GM23338 (cell line): ENCODE results near the gene MICALL2. TPM values are rescaled to one million over a fixed set of nuclear protein-coding genes. Genes with fewer than 3 reads are reported as not detected.

Source experiments
- ATAC-seq: fragments of 200-7000 bp; cut with Tn5 transposase; 3 replicates; pipeline ENCODE4 v1.9.1; 2020
- DNase-seq: peaks from one replicate; pipeline ENCODE4 v3.0.0-alpha.2; 2015; ENCODE audit warnings: low spot score
- H2AFZ ChIP-seq: fragments of 200-600 bp; sonication (generic); 2 replicates; pipeline ENCODE4 v1.8.0; 2016; ENCODE audit warnings: antibody characterized with exemption, mild to moderate bottlenecking, moderate library complexity
- H3F3A ChIP-seq: fragments of 200-600 bp; sonication (generic); replicated peaks from 2 replicates; pipeline ENCODE4 v1.8.0; 2017; ENCODE audit warnings: antibody characterized with exemption, mixed run types, low read depth
- H3K27ac ChIP-seq: fragments of 200-600 bp; sonication (generic); 2 replicates; pipeline ENCODE4 v1.6.1; 2016; ENCODE audit warnings: low read depth
- H3K27me3 ChIP-seq: fragments of 200-600 bp; sonication (generic); 2 replicates; pipeline ENCODE4 v1.8.0; 2016; ENCODE audit warnings: mild to moderate bottlenecking, mixed run types, moderate library complexity; ENCODE audit not compliant: insufficient read depth
- H3K36me3 ChIP-seq: fragments of 200-600 bp; sonication (generic); 2 replicates; pipeline ENCODE4 v1.8.0; 2016; ENCODE audit warnings: mild to moderate bottlenecking; ENCODE audit not compliant: insufficient read depth
- H3K4me1 ChIP-seq: fragments of 200-600 bp; sonication (generic); 2 replicates; pipeline ENCODE4 v1.8.0; 2016; ENCODE audit warnings: mild to moderate bottlenecking, moderate library complexity; ENCODE audit not compliant: insufficient read depth
- H3K4me2 ChIP-seq: fragments of 200-600 bp; sonication (generic); 2 replicates; pipeline ENCODE4 v1.7.1; 2017; ENCODE audit warnings: mixed run types
- H3K4me3 ChIP-seq: fragments of 200-600 bp; sonication (generic); 2 replicates; pipeline ENCODE4 v1.6.1; 2016; ENCODE audit warnings: mixed run types
- H3K79me2 ChIP-seq: fragments of 200-600 bp; sonication (generic); replicated peaks from 2 replicates; pipeline ENCODE4 v1.8.0; 2017; ENCODE audit warnings: mild to moderate bottlenecking; ENCODE audit not compliant: insufficient read depth
- H3K9me2 ChIP-seq: fragments of 200-600 bp; sonication (generic); 2 replicates; pipeline ENCODE4 v1.8.0; 2017; ENCODE audit not compliant: insufficient read depth
- H4K20me1 ChIP-seq: fragments of 200-600 bp; sonication (generic); replicated peaks from 2 replicates; pipeline ENCODE4 v1.8.0; 2017; ENCODE audit warnings: mild to moderate bottlenecking; ENCODE audit not compliant: insufficient read depth
- H3K27ac Mint-ChIP-seq: 2 replicates; pipeline ENCODE4 v1.8.0; 2020; ENCODE audit warnings: inconsistent platforms, mild to moderate bottlenecking, moderate library complexity, mixed read lengths
- H3K27me3 Mint-ChIP-seq: 3 replicates; pipeline ENCODE4 v1.8.0; 2022; ENCODE audit warnings: low read depth, mild to moderate bottlenecking, moderate library complexity, mixed read lengths, inconsistent platforms; ENCODE audit not compliant: insufficient read depth, poor library complexity
- H3K36me3 Mint-ChIP-seq: 3 replicates; pipeline ENCODE4 v1.8.0; 2021; ENCODE audit warnings: low read depth, mild to moderate bottlenecking, inconsistent platforms, moderate library complexity, mixed read lengths
- H3K4me1 Mint-ChIP-seq: 3 replicates; pipeline ENCODE4 v1.8.0; 2020; ENCODE audit warnings: mild to moderate bottlenecking, inconsistent platforms, mixed read lengths
- H3K4me3 Mint-ChIP-seq: 3 replicates; pipeline ENCODE4 v1.8.0; 2021; ENCODE audit warnings: moderate library complexity, mild to moderate bottlenecking, inconsistent platforms, mixed read lengths
- H3K9me3 Mint-ChIP-seq: 3 replicates; pipeline ENCODE4 v1.8.0; 2020; ENCODE audit warnings: moderate library complexity, mild to moderate bottlenecking, inconsistent platforms, mixed read lengths
- EZH2 ChIP-seq: fragments of 200-600 bp; sonication (generic); IDR thresholded peaks from one replicate; pipeline ENCODE4 v1.8.0; 2017; ENCODE audit warnings: antibody characterized with exemption, mild to moderate bottlenecking, low read depth; ENCODE audit not compliant: unreplicated experiment
- EZH2phosphoT487 ChIP-seq: fragments of 200-600 bp; sonication (generic); IDR thresholded peaks from one replicate; pipeline ENCODE4 v1.8.1; 2018; ENCODE audit warnings: antibody characterized with exemption; ENCODE audit not compliant: unreplicated experiment
- NANOG ChIP-seq: IDR thresholded peaks from 2 replicates; pipeline ENCODE4 v1.6.1; 2016; ENCODE audit warnings: antibody characterized with exemption, borderline replicate concordance
- POLR2AphosphoS5 ChIP-seq: IDR thresholded peaks from 2 replicates; pipeline ENCODE4 v1.6.1; 2016; ENCODE audit warnings: antibody characterized with exemption, low read depth
- STAT1 ChIP-seq: IDR thresholded peaks from one replicate; pipeline ENCODE4 v1.6.1; 2016; ENCODE audit warnings: antibody characterized with exemption; ENCODE audit not compliant: unreplicated experiment
- ZNF114 ChIP-seq: fragments of 250-450 bp; sonication (Bioruptor Pico); IDR thresholded peaks from 2 replicates; pipeline ENCODE4 v1.5.0; 2020; ENCODE audit warnings: mild to moderate bottlenecking, moderate library complexity
- ZNF331 ChIP-seq: fragments of 250-450 bp; sonication (Bioruptor Pico); IDR thresholded peaks from 2 replicates; pipeline ENCODE4 v1.5.0; 2020; ENCODE audit warnings: low read depth, mild to moderate bottlenecking, moderate library complexity
- polyA plus RNA-seq: library from polyadenylated mRNA; unstranded; fragments of >200 nt; fragmentation: Nextera tagmentation; extraction: Ambion mirVana; gene quantifications from 2 replicates; pipeline ENCODE4 v1.2.1, GENCODE V29; 2016
- total RNA-seq: library from RNA; depleted of rRNA; stranded (reverse); fragments of >200 nt; shearing (Covaris generic); gene quantifications from 2 replicates; pipeline ENCODE4 v1.2.3, GENCODE V29; 2014
- TF ChIP-seq, protein P1 (sequence below), 2 experiments: fragments of 200-600 bp in 1 of 2; sonication (generic) in 1 of 2; conservative IDR thresholded peaks; 2 replicates each; pipeline versions ENCODE4 v1.5.1 to v1.6.1; 2016 to 2017; ENCODE audit warnings: antibody characterized with exemption in 2 of 2, low read depth in 2 of 2, mild to moderate bottlenecking in 2 of 2, moderate library complexity in 1 of 2
- TF ChIP-seq, protein P2 (sequence below): IDR thresholded peaks from 2 replicates; pipeline ENCODE4 v1.6.1; 2016; ENCODE audit warnings: antibody characterized with exemption

Gene MICALL2
- total and polyA plus RNA-seq, 2 experiments from 2014 or later, result 7.0 to 13.0 TPM

DNA sequence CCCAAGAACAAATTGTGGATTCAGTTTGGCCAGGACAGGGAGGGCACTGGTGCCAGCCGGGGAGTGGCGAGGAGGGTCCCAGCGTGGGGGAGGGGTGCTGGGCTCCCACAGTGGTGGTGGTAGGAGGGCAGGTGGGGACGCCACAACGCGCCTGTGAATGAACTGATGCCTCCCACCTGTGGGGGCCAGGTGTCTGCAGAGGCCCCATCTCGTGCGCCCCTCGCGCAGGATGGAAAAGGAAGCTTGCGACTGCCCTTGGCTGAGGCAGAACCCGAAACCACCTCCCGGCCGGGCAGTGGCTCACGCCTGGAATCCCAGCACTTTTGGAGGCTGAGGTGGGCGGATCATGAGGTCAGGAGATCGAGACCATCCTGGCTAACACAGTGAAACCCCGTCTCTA is 72.0 kb downstream of the MICALL2 start (continued):
- TF ChIP-seq, protein P1, sequence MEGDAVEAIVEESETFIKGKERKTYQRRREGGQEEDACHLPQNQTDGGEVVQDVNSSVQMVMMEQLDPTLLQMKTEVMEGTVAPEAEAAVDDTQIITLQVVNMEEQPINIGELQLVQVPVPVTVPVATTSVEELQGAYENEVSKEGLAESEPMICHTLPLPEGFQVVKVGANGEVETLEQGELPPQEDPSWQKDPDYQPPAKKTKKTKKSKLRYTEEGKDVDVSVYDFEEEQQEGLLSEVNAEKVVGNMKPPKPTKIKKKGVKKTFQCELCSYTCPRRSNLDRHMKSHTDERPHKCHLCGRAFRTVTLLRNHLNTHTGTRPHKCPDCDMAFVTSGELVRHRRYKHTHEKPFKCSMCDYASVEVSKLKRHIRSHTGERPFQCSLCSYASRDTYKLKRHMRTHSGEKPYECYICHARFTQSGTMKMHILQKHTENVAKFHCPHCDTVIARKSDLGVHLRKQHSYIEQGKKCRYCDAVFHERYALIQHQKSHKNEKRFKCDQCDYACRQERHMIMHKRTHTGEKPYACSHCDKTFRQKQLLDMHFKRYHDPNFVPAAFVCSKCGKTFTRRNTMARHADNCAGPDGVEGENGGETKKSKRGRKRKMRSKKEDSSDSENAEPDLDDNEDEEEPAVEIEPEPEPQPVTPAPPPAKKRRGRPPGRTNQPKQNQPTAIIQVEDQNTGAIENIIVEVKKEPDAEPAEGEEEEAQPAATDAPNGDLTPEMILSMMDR (conservative IDR thresholded peaks at IDR 0.05; ENCODE audit: low read depth in 2 of 2), result no peak
- TF ChIP-seq, protein P2, sequence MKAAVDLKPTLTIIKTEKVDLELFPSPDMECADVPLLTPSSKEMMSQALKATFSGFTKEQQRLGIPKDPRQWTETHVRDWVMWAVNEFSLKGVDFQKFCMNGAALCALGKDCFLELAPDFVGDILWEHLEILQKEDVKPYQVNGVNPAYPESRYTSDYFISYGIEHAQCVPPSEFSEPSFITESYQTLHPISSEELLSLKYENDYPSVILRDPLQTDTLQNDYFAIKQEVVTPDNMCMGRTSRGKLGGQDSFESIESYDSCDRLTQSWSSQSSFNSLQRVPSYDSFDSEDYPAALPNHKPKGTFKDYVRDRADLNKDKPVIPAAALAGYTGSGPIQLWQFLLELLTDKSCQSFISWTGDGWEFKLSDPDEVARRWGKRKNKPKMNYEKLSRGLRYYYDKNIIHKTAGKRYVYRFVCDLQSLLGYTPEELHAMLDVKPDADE, result no peak
- TF ChIP-seq EZH2phosphoT487, result no peak

DNA sequence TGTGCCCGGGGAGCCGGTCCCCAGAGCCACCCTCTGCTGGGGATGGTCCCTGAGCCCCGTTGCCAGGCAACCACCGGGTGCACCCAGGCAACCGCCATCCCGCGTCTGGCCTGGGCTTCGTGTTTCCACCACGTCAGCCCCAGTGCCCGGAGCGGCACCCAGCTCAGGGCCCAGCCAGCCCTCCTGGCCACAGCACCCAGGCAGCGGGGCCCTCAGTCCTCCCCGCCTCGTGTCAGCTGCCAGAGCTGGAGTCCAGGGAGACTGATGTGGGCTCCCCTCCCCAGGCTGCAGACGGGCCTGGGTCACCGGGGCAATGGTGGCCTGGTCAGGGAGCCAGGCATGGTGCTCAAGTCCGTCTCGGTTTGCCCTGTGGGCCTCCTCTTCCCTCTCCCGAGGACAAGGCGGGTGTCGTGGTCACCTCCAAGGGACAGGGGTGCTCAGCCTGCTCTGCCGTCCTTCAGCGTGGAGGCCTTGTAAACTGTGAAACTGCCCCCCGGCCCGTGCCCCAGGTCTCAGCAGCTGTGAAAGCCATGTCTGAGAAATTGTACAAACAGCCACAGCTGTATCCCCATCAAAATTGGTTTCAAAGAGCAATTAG is 72.5 kb downstream of the MICALL2 start:
- H3F3A ChIP-seq, result no peaks in the 10 kb centered on the region
- no peaks in the 10 kb centered on the region for H3K79me2 ChIP-seq
- H2AFZ ChIP-seq, result no peak overlapping the region
- no peak overlapping the region for H3K27ac Mint-ChIP-seq
- no peaks in the 10 kb centered on the region for H3K27me3 ChIP-seq
- H3K27me3 Mint-ChIP-seq, result peaks cover 12% of the 10 kb centered on the region
- H3K4me3 Mint-ChIP-seq, result no peak overlapping the region
- H3K9me3 Mint-ChIP-seq, result peaks cover 7% of the 10 kb centered on the region; the same call in 1 of the 3 replicates
- no peak overlapping the region for H3K27ac ChIP-seq
- no peaks in the 10 kb centered on the region; the same call in 2 of the 3 replicates for H3K4me1 Mint-ChIP-seq
- no peak overlapping the region for H3K4me2 ChIP-seq
- ATAC-seq (peak; percentile 19), DNase-seq (no peak)
- TF ChIP-seq STAT1 (no peak), POLR2AphosphoS5 (no peak), ZNF114 (CRISPR knock-in tag) (no peak), EZH2 (no peak), ZNF331 (CRISPR knock-in tag) (no peak), EZH2phosphoT487 (no peak), NANOG (no peak)
- TF ChIP-seq, protein P2, result no peak
- TF ChIP-seq, protein P1 (conservative IDR thresholded peaks at IDR 0.05; ENCODE audit: low read depth in 2 of 2), result no peak
- no peaks in the 10 kb centered on the region for H3K36me3 Mint-ChIP-seq
- no peaks in the 10 kb centered on the region for H3K9me2 ChIP-seq
- H3K36me3 ChIP-seq, result no peaks in the 10 kb centered on the region
- no peaks in the 10 kb centered on the region for H4K20me1 ChIP-seq
- H3K4me1 ChIP-seq, result no peaks in the 10 kb centered on the region
- H3K4me3 ChIP-seq, result no peak overlapping the region
